GM18502 (cell line): ENCODE results near the gene MT1H.

ENCODE experiments used
- ATAC-seq: cut with Tn5 transposase; IDR thresholded peaks from one replicate; pipeline ENCODE4 v1.9.1; 2021; ENCODE audit warnings: mild to moderate bottlenecking; ENCODE audit not compliant: unreplicated experiment, poor library complexity

The MT1H gene

GRCh38 chr16:56635441-56635967 is 34.1 kb upstream of the MT1H start:
- no peak for ATAC-seq

GRCh38 chr16:56636616-56637413 is 32.8 kb upstream of the MT1H start:
- no peak for ATAC-seq

GRCh38 chr16:56637814-56638750 is 31.5 kb upstream of the MT1H start, which contains the start of gene MT1A:
Gene MT1A, plus strand, starts transcription at chr16:56638666. Its CDS starts 73 bp downstream, at chr16:56638739.
- no peak for ATAC-seq

- no peak for ATAC-seq
Measured at GRCh38 chr16:56639045-56639444, 30.6 kb upstream of the MT1H start.

- ATAC-seq = no peak
Measured at GRCh38 chr16:56640076-56640475, 29.5 kb upstream of the MT1H start.

GRCh38 chr16:56641166-56641565 is 28.4 kb upstream of the MT1H start:
- ATAC-seq = no peak

- ATAC-seq = peak; percentile 64
Measured at GRCh38 chr16:56643080-56643778, 26.4 kb upstream of the MT1H start.

GRCh38 chr16:56643833-56644232 is 25.8 kb upstream of the MT1H start:
- no peak for ATAC-seq

- ATAC-seq = no peak
Measured at GRCh38 chr16:56645311-56645710, 24.3 kb upstream of the MT1H start.

GRCh38 chr16:56645838-56646237 is 23.8 kb upstream of the MT1H start:
- no peak for ATAC-seq

GRCh38 chr16:56647641-56648431 is 21.8 kb upstream of the MT1H start:
- ATAC-seq = no peak

GRCh38 chr16:56649271-56649670 is 20.3 kb upstream of the MT1H start:
- no peak for ATAC-seq

GRCh38 chr16:56649820-56650219 is 19.8 kb upstream of the MT1H start:
- ATAC-seq = no peak

GRCh38 chr16:56651586-56651985 is 18.0 kb upstream of the MT1H start, which contains the start of gene MT1B:
Gene MT1B, plus strand, starts transcription at chr16:56651886. Its CDS starts 68 bp downstream, at chr16:56651954.
- no peak for ATAC-seq

- no peak for ATAC-seq
Measured at GRCh38 chr16:56652600-56652999, 17.0 kb upstream of the MT1H start.

GRCh38 chr16:56653218-56653617 is 16.4 kb upstream of the MT1H start:
- no peak for ATAC-seq

GRCh38 chr16:56657555-56658326 is 11.9 kb upstream of the MT1H start, which contains the start of gene MT1F:
Gene MT1F, plus strand, starts transcription at chr16:56657959. Its CDS starts 100 bp downstream, at chr16:56658059.
- no peak for ATAC-seq

- ATAC-seq = no peak
Measured at GRCh38 chr16:56658327-56658875, 11.2 kb upstream of the MT1H start.
